NCI-H748 treated with DMSO at 0.1 percent for 48 hours (cell line): ENCODE measurements around the gene TPP1.

Experiments used
- DNase-seq: peaks from one replicate; lab custom pipeline; 2025; lab: John Stamatoyannopoulos, UW

TPP1 gene

GRCh38 chr11:6611092-6611962 lies 7.9 kb downstream of the TPP1 start:
- DNase-seq = no peak

- no peak for DNase-seq
Observed at GRCh38 chr11:6610591-6610990, 8.6 kb downstream of the TPP1 start.

GRCh38 chr11:6609502-6610015 lies 9.7 kb downstream of the TPP1 start:
- no peak for DNase-seq

- no peak for DNase-seq
Observed at GRCh38 chr11:6608726-6609501, 10.3 kb downstream of the TPP1 start.

GRCh38 chr11:6608011-6608410 lies 11.2 kb downstream of the TPP1 start:
- no peak for DNase-seq

GRCh38 chr11:6607190-6607795 lies 11.9 kb downstream of the TPP1 start:
- DNase-seq = no peak

GRCh38 chr11:6606471-6607189 lies 12.6 kb downstream of the TPP1 start:
- DNase-seq = peak; percentile 33

- DNase-seq = no peak
Observed at GRCh38 chr11:6604790-6605189, 14.4 kb downstream of the TPP1 start.

GRCh38 chr11:6604081-6604626 lies 15.1 kb downstream of the TPP1 start:
- DNase-seq = peak; percentile 31

GRCh38 chr11:6603287-6604080 lies 15.7 kb downstream of the TPP1 start, which contains the start of the genes ILK and RRP8:
TSS of gene ILK (plus strand) at chr11:6603774. CDS start at chr11:6604272, 498 bp downstream.
TSS of gene RRP8 (minus strand) at chr11:6603616. CDS start at chr11:6603502, 114 bp downstream.
- DNase-seq = peak; percentile 64

- no peak for DNase-seq
Observed at GRCh38 chr11:6602096-6602940, 16.9 kb downstream of the TPP1 start.

GRCh38 chr11:6601041-6601461 lies 18.2 kb downstream of the TPP1 start:
- DNase-seq = no peak

GRCh38 chr11:6599881-6600390 lies 19.3 kb downstream of the TPP1 start:
- DNase-seq = no peak

- no peak for DNase-seq
Observed at GRCh38 chr11:6599449-6599848, 19.8 kb downstream of the TPP1 start.

- no peak for DNase-seq
Observed at GRCh38 chr11:6598555-6598954, 20.7 kb downstream of the TPP1 start.

- DNase-seq = no peak
Observed at GRCh38 chr11:6596239-6596877, 22.9 kb downstream of the TPP1 start.

GRCh38 chr11:6594142-6594768 lies 25.0 kb downstream of the TPP1 start:
- no peak for DNase-seq

- no peak for DNase-seq
Observed at GRCh38 chr11:6588018-6588417, 31.2 kb downstream of the TPP1 start.
